Vagina (tissue), 2 donors: ENCODE data around the gene TMA16. TPM values are rescaled to one million over a fixed set of nuclear protein-coding genes. Genes with fewer than 3 reads are reported as not detected.
"Not testable (repeated sequence)": the region's sequence is repeated elsewhere in the genome, so short reads cannot be mapped to it uniquely, and the experiment has no call there.

Experiments
- DNase-seq, 2 donors: peaks; one replicate each; pipeline ENCODE4 v3.0.0-alpha.2; 2017; ENCODE audit errors: extremely low spot score in 2 of 2
- H3K27ac ChIP-seq: fragments of 200-600 bp; sonication (generic); one replicate; pipeline ENCODE4 v1.5.1; 2019
- H3K27me3 ChIP-seq: fragments of 200-600 bp; sonication (generic); one replicate; pipeline ENCODE4 v1.5.1; 2019
- H3K36me3 ChIP-seq, 2 donors: fragments of 200-600 bp; sonication (generic); one replicate each; pipeline ENCODE4 v1.5.1; 2017 to 2019
- H3K4me1 ChIP-seq: fragments of 200-600 bp; sonication (generic); one replicate; pipeline ENCODE4 v1.5.1; 2019
- H3K4me3 ChIP-seq, 2 donors: fragments of 200-600 bp; sonication (generic); 1 replicate in 1 of 2; 2 replicates in 1 of 2; pipeline ENCODE4 v1.5.1; 2016 to 2019
- H3K9me3 ChIP-seq: fragments of 200-600 bp; sonication (generic); one replicate; pipeline ENCODE4 v1.5.1; 2019
- CTCF ChIP-seq, 3 experiments: fragments of 450-650 bp in 2 of 3; fragments of 200-600 bp in 1 of 3; sonication (generic) in 1 of 3; IDR thresholded peaks; one replicate each; pipeline ENCODE4 v1.5.1; 2017 to 2019; ENCODE audit warnings: antibody characterized with exemption in 3 of 3, mild to moderate bottlenecking in 2 of 3, moderate library complexity in 2 of 3
- POLR2A ChIP-seq, 2 donors: fragments of 450-650 bp; IDR thresholded peaks; one replicate each; pipeline ENCODE4 v1.6.1; 2017; ENCODE audit warnings: antibody characterized with exemption in 2 of 2, mild to moderate bottlenecking in 2 of 2, moderate library complexity in 2 of 2
- POLR2AphosphoS5 ChIP-seq, 2 donors: sonication (generic); formaldehyde crosslinking; IDR thresholded peaks; one replicate each; pipeline ENCODE4 v1.9.0; 2017; ENCODE audit warnings: antibody characterized with exemption in 2 of 2, mild to moderate bottlenecking in 2 of 2, low read depth in 1 of 2; ENCODE audit not compliant: insufficient read depth in 1 of 2
- intact Hi-C: fragments of 100-400 bp; cut with DNase I; formaldehyde crosslinking; loops from one replicate; pipeline ENCODE4 v1.15.1; 2023
- total RNA-seq: library from RNA; depleted of rRNA; stranded (reverse); fragments of >200 nt; gene quantifications from one replicate; pipeline ENCODE4 v1.2.3, GENCODE V29; 2016

The TMA16 gene
- total RNA-seq = 35.8 TPM

DNA sequence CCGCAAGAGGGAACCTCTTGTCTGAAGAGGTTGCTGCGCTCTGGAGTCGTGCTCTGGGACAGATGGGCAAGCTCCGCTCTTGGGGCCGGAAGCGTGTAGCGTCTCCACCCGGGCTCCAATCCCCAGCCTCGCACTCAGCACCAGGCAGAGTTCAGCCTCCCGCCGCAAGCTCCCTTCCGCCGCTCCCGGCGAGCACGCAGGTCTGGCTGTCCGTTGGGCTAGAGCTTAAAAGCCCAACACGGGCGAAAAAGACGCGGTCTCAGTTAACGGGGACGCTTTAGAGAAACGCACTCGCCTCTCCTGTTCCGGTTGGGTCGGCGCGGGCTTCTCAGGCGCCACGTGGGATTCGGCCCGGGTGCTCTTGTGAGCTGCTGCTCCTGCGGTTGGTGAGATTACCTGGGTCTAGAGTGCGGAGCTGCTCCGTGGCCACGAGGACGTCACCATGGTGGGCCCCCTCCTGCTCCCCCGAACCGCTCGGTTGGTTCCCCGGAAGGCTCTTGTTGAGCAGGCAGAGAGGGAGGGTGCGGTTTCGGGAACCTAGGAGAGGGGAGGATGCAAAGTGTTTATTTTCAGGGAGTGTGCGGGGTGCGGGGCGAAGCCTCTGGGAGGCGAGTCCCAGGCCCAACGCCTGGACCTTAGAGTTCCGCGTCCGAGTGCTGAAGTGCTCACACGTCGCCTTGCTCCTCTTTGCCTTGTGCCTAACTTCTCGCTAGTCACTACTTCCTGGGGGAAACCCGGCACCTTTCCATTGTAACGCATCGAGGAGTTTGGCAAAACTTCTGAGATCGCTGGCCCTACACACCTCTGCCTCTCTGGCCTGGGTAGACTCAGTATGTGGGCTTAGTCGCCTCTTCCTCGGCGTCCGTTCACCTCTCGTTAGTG lies at the start of gene TMA16:
TSS of gene TMA16 (plus strand) at position 331 of the 882 bp plus-strand sequence. CDS start at position 443, 112 bp downstream.
- peaks cover 23% of the 10 kb centered on the region for H3K4me1 ChIP-seq
- H3K27ac ChIP-seq = peak within 1 kb of the TSS; percentile 86
- TF ChIP-seq POLR2A (IDR thresholded peaks at IDR 0.05) (no peak), POLR2AphosphoS5 (IDR thresholded peaks at IDR 0.05; ENCODE audit: insufficient read depth in 1 of 2, low read depth in 1 of 2) (peak in 1 of 2 donors; percentile 75)
- H3K9me3 ChIP-seq = no peaks in the 10 kb centered on the region
- H3K4me3 ChIP-seq = peak within 1 kb of the TSS; percentile 69 to 83
- H3K36me3 ChIP-seq = no peaks in the 10 kb centered on the region
- no peak for DNase-seq
- intact Hi-C loops = no loop called here
- no peaks in the 10 kb centered on the region for H3K27me3 ChIP-seq

DNA sequence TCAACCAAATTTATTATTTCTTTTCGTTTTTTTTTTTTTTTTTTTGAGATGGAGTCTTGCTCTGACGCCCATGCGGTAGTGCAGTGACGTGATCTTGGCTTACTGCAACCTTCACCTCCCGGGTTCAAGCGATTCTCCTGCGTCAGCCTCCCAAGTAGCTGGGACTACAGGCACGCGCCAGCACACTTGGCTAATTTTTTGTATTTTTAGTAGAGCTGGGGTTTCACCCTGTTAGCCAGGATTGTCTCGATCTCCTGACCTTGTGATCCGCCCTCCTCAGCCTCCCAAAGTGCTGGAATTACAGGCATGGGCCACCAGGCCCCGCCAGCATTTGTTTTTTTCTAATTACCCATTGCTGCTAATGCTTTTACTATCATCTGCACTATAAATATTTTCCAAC lies 47.5 kb upstream of the TMA16 start:
- H3K9me3 ChIP-seq, H3K27me3 ChIP-seq, H3K4me1 ChIP-seq, intact Hi-C loops, H3K36me3 ChIP-seq, H3K27ac ChIP-seq, DNase-seq, H3K4me3 ChIP-seq: not testable (repeated sequence)

GRCh38 chr4:163447481-163447880 lies 47.0 kb upstream of the TMA16 start:
- intact Hi-C loops = no loop called here
- no peaks in the 10 kb centered on the region for H3K27me3 ChIP-seq
- H3K9me3 ChIP-seq = no peaks in the 10 kb centered on the region
- no peak for TF ChIP-seq CTCF (IDR thresholded peaks at IDR 0.05)
- no peak for TF ChIP-seq POLR2AphosphoS5 (IDR thresholded peaks at IDR 0.05; ENCODE audit: insufficient read depth in 1 of 2, low read depth in 1 of 2)
- no peak for TF ChIP-seq POLR2A (IDR thresholded peaks at IDR 0.05)
- no peak overlapping the region for H3K4me3 ChIP-seq
- no peak overlapping the region for H3K27ac ChIP-seq
- H3K4me1 ChIP-seq = no peaks in the 10 kb centered on the region
- H3K36me3 ChIP-seq = no peaks in the 10 kb centered on the region
- DNase-seq = no peak

DNA sequence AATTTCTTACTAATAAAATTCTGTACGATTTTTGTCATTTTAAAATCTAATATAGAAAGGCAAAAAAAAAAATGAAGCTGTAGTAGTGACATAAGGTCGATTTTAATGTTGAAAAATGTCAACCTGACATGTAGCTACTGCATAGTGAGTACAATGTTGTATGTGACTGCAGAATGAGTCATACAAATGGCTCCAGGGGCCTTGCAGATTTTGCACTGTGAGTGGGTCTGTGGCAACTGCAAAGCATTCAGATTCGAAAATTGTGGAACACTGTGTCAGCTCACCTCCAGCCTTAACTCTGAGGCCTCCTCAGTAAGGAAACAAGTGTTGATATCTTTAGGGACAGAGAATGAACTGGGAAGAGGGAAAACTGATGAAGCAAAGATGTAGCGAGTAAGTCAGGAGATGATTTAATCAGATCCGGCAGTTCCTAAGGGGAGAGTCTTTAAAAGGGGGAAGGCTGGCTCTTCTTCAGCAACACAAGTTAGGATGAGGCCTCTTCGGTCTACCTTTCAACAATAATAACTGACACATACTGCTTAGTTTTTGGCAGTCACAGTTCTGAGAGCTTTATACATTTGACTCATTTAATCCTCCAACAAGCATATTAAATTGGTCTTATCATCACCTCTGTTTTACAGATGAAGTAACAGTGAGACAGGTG lies 45.8 kb upstream of the TMA16 start:
- Histone ChIP-seq H3K4me3 (no peak overlapping the region), H3K36me3 (no peaks in the 10 kb centered on the region), H3K4me1 (no peaks in the 10 kb centered on the region), H3K27me3 (no peaks in the 10 kb centered on the region), H3K27ac (no peak overlapping the region), H3K9me3 (no peaks in the 10 kb centered on the region)
- intact Hi-C loops = no loop called here
- DNase-seq = no peak
- no peak for TF ChIP-seq POLR2AphosphoS5 (IDR thresholded peaks at IDR 0.05; ENCODE audit: insufficient read depth in 1 of 2, low read depth in 1 of 2)
- TF ChIP-seq CTCF (IDR thresholded peaks at IDR 0.05) = no peak

DNA sequence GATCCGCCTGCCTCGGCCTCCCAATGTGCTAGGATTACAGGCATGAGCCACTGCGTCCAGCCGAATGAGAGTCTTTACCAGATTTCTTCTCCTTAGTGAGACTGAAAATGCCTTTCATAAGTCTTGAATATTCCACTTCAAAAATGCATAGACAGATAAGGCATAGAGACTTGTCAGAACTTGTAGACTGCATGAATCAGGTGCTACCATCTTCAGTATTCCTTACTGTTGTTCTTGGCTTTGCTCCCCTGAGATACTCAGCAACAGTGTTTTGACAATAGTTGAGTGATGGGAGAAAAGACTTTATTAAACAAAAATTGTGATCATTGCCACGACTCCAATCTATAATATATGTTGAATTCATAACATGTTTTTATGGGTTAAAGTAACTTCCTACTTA lies 31.9 kb upstream of the TMA16 start:
- Histone ChIP-seq H3K27me3 (no peaks in the 10 kb centered on the region), H3K4me1 (no peaks in the 10 kb centered on the region), H3K27ac (no peak overlapping the region), H3K9me3 (no peaks in the 10 kb centered on the region), H3K4me3 (no peak overlapping the region), H3K36me3 (no peaks in the 10 kb centered on the region)
- no peak for DNase-seq
- intact Hi-C loops = no loop called here
- no peak for TF ChIP-seq POLR2A (IDR thresholded peaks at IDR 0.05)
- TF ChIP-seq CTCF (IDR thresholded peaks at IDR 0.05) = no peak
- no peak for TF ChIP-seq POLR2AphosphoS5 (IDR thresholded peaks at IDR 0.05; ENCODE audit: insufficient read depth in 1 of 2, low read depth in 1 of 2)
